ENCODE data around the gene C15orf39. TPM values are rescaled to one million over a fixed set of nuclear protein-coding genes. Genes with fewer than 3 reads are reported as not detected.

Gene C15orf39
- total RNA-seq, 1 experiment from 2014 or later: 5.7 TPM

Other genes starting within 250 kb of the C15orf39 start
- 2.2 and 3.2 TPM in 2 replicates for gene RPP25, start 245.1 kb upstream of the C15orf39 start, total RNA-seq (2014; rRNA removed; shearing (Covaris generic))
- gene SCAMP5, start 206.3 kb upstream of the C15orf39 start, total RNA-seq (2014; rRNA removed; shearing (Covaris generic)): 1.8 and 7.4 TPM in 2 replicates
- 30.6 and 32.1 TPM in 2 replicates for gene PPCDC, start 178.3 kb upstream of the C15orf39 start, total RNA-seq (2014; rRNA removed; shearing (Covaris generic))
- 0.34 TPM in 1 of 2 replicates, not detected in the other for gene GOLGA6C, start 56.5 kb downstream of the C15orf39 start, total RNA-seq (2014; rRNA removed; shearing (Covaris generic))
- gene GOLGA6D, start 81.0 kb downstream of the C15orf39 start, total RNA-seq (2014; rRNA removed; shearing (Covaris generic)): not detected in 2 replicates
- gene COMMD4, start 134.2 kb downstream of the C15orf39 start, total RNA-seq (2014; rRNA removed; shearing (Covaris generic)): 99.4 and 108 TPM in 2 replicates
- gene NEIL1, start 145.2 kb downstream of the C15orf39 start, total RNA-seq (2014; rRNA removed; shearing (Covaris generic)): not detected in 2 replicates
- gene MAN2C1, start 166.7 kb downstream of the C15orf39 start, total RNA-seq (2014; rRNA removed; shearing (Covaris generic)): 77.1 and 77.9 TPM in 2 replicates
- 16.8 and 20.6 TPM in 2 replicates for gene SIN3A, start 249.8 kb downstream of the C15orf39 start, total RNA-seq (2014; rRNA removed; shearing (Covaris generic))

Measured in Daoy (cell line).